ENCODE results near the gene SUPT5H.

GRCh38 chr19:39417463-39418181 is 27.8 kb upstream of the SUPT5H start:
- TF ChIP-seq ARNTL (CRISPR knock-in tag; IDR thresholded peaks at IDR 0.05; ENCODE audit: borderline replicate concordance, low read depth) (no peak), ZFP3 (CRISPR knock-in tag; IDR thresholded peaks at IDR 0.05) (no peak), TSHZ2 (CRISPR knock-in tag; IDR thresholded peaks at IDR 0.05) (no peak), PATZ1 (CRISPR knock-in tag; IDR thresholded peaks at IDR 0.05; ENCODE audit: borderline replicate concordance) (no peak), CREB5 (CRISPR knock-in tag; IDR thresholded peaks at IDR 0.05; ENCODE audit: low read depth) (no peak), CSRNP3 (CRISPR knock-in tag; IDR thresholded peaks at IDR 0.05) (no peak), ZC3H10 (CRISPR knock-in tag; IDR thresholded peaks at IDR 0.05) (no peak), ZFP30 (CRISPR knock-in tag; IDR thresholded peaks at IDR 0.05) (no peak), SNAI2 (CRISPR knock-in tag; IDR thresholded peaks at IDR 0.05) (no peak), ISL1 (CRISPR knock-in tag; IDR thresholded peaks at IDR 0.05) (no peak), TCF4 (CRISPR knock-in tag; IDR thresholded peaks at IDR 0.05; ENCODE audit: borderline replicate concordance) (no peak), GLIS3 (CRISPR knock-in tag; IDR thresholded peaks at IDR 0.05) (no peak)
